GM19463 (cell line): ENCODE results near the gene GBA2.

Experiments used
- ATAC-seq: cut with Tn5 transposase; IDR thresholded peaks from one replicate; pipeline ENCODE4 v1.9.1; 2021; ENCODE audit warnings: mild to moderate bottlenecking, moderate library complexity; ENCODE audit not compliant: unreplicated experiment

The GBA2 gene

DNA sequence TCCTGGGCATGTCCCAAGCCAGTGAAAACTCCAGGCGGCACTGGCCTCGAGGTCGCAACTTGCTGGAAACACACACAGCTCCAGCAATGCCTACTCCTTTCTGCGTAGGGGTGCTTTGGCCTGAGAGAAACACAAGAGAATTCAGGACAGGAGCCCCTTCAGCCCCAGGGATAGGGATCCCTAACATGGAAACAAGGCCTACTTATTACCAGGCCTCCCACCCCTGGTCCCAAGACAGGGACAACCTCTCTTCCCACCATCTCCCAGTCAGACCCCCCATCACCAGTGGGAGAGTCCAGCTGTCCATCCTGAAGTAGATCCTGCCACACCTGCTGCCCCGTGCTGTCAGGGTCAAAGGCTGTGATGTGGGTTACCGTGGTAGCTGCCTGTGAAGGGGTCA lies 8.8 kb downstream of the GBA2 start:
- ATAC-seq, result no peak

DNA sequence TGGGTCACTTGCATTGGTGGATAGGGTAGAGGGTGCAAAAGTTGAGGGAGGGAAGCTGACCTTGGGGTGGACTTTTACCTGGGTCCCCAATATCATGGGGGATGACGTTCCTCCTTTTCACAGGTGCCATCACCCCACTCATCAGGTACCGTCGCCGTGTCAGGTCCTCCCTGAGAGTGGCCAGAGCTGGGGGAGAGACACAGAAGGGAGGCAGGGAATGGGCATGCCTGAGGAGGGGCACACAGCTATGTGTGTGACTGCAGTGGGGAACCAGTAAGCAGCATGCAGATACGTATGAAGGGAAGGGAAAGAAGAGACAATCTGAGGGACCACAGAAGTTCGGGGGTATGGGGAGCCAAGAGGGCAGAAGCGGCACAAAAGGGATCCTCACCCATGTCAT lies 10.1 kb downstream of the GBA2 start:
- no peak for ATAC-seq

- ATAC-seq, result no peak
These were observed 10.8 kb downstream of the GBA2 start for GRCh38 chr9:35738186-35738585.

DNA sequence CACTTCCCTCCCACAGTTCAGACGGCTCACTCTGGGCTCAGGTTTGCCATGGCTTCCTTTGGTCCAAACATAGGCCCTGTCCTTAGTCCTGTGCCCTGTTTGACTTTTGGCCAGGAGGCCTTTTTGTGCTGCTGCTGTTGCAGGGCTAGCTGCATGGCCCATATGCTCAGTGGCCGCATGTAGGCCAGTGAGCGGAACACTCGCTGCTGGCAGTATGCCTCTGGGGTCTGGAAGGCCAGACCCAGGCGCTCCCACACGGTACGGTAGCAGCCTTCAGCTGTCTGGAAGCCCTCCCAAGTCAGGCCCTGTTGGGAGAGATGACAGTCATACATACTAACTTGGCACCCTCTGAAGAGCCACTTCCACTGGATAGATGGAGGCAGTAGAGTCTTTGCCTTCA lies 11.9 kb downstream of the GBA2 start:
- no peak for ATAC-seq

DNA sequence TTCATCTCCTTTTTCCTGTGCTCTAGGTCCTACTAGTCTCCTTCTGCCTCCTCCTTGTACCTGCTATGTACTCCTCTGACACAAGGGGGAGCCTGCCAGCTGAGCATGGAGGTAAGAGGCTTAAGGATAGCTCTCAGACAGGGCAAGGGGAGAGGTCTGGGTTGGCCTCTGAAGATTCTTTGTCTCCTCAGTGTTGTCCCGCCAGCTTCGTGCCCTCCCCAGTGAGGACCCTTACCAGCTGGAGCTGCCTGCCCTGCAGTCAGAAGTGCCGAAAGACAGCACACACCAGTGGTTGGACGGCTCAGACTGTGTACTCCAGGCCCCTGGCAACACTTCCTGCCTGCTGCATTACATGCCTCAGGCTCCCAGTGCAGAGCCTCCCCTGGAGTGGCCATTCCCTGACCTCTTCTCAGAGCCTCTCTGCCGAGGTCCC lies 12.8 kb downstream of the GBA2 start:
- ATAC-seq, result no peak

DNA sequence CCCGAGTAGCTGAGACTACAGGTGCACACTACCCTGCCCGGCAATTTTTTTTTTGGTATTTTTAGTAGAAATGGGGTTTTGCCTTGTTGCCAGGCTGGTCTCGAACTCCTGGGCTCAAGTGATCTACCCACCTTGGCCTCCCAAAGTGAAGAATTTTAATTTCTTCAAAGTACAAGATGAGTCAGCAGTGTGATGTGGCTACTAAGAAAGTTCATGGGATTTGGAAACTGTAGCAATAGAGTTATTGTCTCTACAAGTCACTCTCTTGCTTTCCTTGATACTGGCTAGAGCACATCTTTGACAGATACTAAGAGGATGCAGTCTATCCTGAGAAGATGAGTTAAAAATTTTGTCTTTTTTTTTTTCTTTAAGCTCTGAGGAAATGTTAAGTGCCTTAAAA lies 14.9 kb downstream of the GBA2 start:
- ATAC-seq, result no peak

GRCh38 chr9:35732800-35733541 lies 16.1 kb downstream of the GBA2 start:
- ATAC-seq, result no peak

GRCh38 chr9:35732185-35732799 lies 16.7 kb downstream of the GBA2 start, which contains the start of the genes CREB3 and TLN1:
Gene CREB3 (plus strand): TSS chr9:35732666. CDS start chr9:35732773, 107 bp downstream.
Gene TLN1 (minus strand): TSS chr9:35732195. CDS start chr9:35725694, 6,501 bp downstream.
- ATAC-seq, result peak; percentile 75

- no peak for ATAC-seq
These were observed 17.4 kb downstream of the GBA2 start for GRCh38 chr9:35731415-35732184.

GRCh38 chr9:35730486-35730854 lies 18.6 kb downstream of the GBA2 start:
- ATAC-seq, result no peak

DNA sequence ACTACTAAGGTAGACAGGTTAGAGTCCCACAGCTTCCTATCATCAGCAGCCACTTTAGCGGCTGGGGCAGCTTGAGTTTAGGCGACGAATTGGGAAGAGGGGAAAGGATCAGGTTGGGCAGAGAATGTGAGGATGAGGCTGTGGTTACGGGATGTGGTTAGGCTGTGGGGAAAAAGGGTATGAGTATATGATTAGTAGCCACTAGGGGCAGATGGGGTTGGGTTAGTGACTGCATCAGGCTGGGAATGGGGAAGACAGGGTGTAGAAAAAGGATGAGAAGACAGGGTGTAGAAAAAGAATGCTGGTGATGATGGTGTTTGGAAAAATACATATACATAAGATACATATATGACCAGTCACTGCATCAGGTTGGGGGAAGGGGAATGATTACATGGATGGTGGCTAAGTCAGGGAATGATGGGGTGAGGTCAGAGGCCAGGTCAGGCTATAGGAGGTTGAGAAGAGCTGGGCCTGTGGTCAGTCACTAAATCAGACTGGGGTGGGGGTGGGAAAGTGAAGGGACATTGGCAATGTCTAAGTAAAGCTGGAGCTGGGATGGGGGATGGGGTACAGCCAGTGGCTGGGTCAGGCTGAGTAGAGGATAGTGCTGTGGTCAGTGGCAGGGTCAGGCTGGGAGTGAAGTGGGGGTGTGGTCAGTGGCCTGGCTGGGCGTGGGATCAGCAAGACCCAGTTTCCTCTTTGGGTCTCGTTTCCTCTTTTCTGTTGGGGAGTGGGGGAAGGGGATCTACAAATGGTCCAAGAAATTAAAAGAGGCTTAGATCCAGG lies 19.1 kb downstream of the GBA2 start:
- no peak for ATAC-seq

GRCh38 chr9:35729101-35729500 lies 19.9 kb downstream of the GBA2 start:
- ATAC-seq, result no peak

DNA sequence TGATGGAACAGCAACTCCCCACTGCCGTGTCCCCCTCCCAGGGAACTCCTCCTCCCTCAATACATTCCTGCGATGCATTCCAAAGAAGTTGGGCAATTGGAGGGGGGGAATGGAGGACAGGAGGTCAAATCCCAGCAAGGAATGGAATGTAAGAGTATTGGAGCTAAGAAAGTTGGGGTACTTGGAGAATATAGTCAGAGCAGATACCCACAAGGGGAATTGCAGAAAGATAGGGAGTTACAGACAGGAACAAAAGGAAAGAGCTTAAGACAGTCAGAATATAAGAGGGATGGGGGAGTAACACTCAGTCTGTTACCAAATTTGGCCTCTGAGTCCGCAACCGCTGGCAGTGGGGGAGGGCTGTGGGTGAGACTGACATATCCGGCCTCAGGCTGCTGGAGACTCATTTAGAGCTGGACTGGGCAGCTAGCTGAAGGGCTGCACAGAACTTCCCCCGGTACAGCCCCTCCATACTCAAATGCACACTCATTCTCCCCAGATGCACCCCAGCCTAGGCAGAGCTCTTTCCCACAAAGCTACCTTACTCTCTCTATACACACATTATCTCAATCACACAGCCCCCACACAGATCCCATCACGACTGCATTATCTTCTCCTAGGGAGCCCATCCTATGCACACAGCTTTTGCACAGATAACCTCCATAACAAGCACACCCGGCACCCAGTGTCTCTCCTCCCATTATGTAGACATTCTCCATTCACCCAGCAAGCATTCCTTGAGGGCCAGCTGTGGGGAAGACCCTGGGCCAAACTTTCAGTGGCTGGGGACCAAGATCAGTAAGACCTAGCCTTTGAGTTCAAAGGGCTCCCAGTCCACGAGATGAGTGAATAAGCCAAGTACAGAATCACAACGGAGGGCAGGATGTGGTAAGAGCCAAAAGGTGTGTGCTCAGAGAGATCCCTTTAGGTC lies 20.7 kb downstream of the GBA2 start:
- no peak for ATAC-seq

DNA sequence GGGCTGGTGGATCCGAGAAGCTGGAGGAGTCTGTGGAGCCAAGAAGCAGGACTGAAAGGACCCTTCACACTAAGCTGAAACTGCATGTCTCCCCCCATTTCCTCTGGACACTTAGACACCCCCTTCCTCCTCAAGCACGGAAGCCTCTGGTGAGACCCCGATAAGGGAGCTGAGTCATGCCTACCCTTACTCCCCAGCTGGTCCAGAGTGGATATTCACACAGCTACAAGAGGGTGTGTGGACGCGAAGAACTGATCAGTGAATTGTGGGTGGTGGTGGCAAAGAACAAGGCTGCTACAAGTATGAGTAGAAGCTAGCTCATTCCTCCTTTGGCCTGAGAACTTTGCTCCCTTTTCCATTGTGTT lies 21.4 kb downstream of the GBA2 start:
- ATAC-seq, result no peak

DNA sequence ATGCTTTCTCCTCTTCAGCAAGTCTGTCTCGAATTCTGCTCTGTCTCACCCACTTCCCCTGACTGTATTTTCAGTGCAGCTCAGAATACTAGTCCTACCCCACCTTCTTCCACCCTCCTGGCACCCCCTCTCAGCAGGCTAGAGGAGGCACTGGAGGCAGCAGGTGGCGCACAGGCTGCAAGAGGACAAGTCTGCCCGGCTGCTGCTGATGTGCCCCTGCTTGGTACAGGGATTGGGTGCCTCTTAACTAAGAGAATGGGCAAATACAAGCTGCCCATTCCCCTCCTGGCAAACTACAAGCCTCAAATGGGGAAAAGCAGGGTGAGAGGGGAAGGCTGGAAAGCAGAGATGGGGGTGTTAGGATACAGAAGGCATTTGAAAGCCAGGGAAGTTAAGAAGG lies 22.1 kb downstream of the GBA2 start:
- ATAC-seq, result peak; percentile 41

DNA sequence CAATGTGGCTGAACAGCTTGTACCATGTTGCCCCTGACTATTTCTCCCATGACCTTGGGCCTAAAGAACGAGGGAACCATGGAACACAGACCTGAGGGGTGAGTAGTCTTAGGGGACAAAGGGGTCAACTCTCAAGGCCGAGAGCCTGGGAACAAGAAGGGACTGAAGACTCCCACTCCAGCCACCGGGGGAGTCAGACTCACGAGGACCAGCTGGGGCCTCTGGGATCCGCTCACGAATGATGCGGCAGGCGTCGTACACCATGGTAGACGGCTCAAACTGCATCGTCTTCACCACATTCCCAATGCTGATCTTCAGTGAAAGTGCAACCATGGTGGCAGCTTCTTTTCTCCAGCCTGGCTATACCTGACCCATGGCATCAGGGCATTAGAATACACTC lies 23.7 kb downstream of the GBA2 start:
- ATAC-seq, result no peak

GRCh38 chr9:35723908-35724307 lies 25.1 kb downstream of the GBA2 start:
- no peak for ATAC-seq

- no peak for ATAC-seq
These were observed 25.6 kb downstream of the GBA2 start for GRCh38 chr9:35723426-35723825.

GRCh38 chr9:35719546-35719945 lies 29.5 kb downstream of the GBA2 start:
- ATAC-seq, result no peak
